Caki2 (cell line): ENCODE measurements around the gene ASCC1. TPM values are rescaled to one million over a fixed set of nuclear protein-coding genes. Genes with fewer than 3 reads are reported as not detected.

Source experiments
- DNase-seq: peaks from one replicate; pipeline ENCODE4 v3.0.0-alpha.2; 2015; ENCODE audit warnings: low read depth
- in situ Hi-C: cut with HindIII; loops from 2 replicates; pipeline ENCODE4 v1.10.0; 2016; ENCODE audit warnings: low sequenced_read_pairs, low pct_unique_long_range_greater_than_20kb, mixed read lengths
- total RNA-seq: library from RNA; depleted of rRNA; stranded (reverse); fragments of >200 nt; shearing (Covaris generic); gene quantifications from 2 replicates; pipeline ENCODE4 v1.2.3, GENCODE V29; 2014; ENCODE audit warnings: low replicate concordance; rRNA removed

Gene ASCC1
- total RNA-seq, 1 experiment from 2014 or later = 55.1 TPM

DNA sequence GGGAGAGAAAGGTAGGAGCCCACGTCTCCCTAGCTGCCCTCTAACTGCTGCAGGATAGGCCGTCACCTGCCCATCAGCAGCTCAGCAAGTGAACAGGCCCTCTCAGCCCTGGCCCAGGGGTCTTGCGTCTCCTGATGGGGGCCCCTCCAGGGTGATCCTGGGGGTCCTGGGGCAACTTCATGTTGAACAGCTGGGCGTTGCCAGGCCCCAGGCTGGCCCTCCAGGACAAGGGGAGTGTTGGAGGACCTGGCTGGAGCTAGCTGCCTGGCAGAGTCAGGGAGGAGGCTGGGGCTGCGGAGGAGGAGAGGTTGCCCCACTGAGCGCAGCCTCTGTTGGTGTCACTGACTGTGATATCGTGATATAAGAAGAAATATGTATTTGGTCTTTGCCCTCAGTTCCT lies 162.4 kb downstream of the ASCC1 start:
- in situ Hi-C loops = no loop called here
- DNase-seq = no peak

DNA sequence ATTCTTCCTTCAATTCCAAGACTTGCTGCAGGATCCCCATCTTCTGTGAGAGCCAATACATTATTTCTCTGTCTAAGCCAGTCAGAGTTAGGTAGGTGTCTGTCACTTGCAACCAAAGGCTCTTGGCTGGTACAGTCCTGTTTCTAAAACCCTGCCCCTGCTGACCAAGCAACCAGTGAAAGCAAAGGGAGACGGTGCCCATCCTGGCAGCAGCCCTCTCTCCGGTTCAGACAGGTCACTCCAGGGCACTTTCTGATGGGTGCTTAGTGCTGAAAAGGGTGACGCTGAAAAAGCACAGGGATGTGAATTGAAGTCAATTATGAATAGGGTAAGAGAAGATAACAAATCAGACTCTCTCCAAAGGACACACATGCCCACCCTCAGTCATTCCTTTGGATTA lies 165.2 kb downstream of the ASCC1 start:
- in situ Hi-C loops = no loop called here
- no peak for DNase-seq

DNA sequence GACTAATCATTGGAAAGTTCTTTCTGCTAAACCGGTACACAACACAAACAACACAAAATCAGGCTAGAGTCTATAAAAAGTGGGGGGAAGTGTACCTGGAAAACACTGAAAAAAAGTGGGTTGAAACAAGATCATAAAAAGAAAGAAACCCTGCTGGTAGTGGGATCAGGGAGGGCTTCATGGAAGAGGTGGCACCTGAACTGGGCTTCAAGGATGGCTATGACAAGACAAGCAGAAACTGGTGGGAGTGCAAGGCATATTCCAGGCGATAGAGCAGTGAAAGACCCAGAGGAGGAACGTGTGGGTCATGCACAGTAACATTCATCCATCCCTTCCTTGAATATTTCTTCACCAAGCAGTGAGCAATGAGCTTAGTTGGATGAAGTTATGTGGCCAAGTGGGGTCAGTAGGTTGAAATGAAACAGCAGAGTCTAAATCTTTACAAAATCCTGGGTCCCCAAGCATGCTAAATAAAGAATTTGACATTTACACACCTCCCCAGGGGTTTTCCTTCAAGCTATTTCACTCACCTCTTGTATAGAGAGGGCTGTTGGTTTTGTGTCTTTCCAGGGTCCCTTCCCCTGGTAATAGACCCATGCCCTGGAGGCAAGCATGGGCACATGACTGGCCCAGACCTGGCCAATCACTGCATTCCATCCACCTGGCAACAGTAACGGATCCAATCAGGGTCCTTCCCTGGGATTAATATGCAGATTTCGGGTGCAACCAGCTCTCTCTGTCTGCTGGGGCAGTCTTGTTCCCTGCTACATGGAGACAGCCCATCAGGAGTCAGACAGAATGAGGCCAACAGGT lies 165.9 kb downstream of the ASCC1 start:
- in situ Hi-C loops = no loop called here

DNA sequence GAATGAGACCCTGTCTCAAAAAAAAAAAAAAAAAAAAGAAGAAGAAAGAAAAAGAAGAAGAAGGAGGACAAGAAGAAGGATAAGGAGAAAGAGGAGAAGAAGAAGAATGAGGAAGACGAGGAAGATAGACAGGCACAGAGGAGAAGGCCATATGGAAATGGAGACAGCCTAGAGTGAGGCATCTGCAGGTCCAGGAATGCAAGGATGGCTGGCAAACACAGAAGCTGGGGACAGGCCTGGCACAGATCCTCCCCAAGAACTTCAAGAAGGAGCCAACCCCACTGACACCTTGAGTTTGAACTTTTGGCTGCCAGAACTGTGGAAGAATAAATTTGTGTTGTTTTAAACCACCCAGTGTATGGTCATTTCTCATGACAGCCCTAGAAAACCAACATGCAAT lies 166.6 kb downstream of the ASCC1 start:
- in situ Hi-C loops = no loop called here

More for the DNA sequence above, 165.9 kb downstream of the ASCC1 start:
- no peak for DNase-seq

DNA sequence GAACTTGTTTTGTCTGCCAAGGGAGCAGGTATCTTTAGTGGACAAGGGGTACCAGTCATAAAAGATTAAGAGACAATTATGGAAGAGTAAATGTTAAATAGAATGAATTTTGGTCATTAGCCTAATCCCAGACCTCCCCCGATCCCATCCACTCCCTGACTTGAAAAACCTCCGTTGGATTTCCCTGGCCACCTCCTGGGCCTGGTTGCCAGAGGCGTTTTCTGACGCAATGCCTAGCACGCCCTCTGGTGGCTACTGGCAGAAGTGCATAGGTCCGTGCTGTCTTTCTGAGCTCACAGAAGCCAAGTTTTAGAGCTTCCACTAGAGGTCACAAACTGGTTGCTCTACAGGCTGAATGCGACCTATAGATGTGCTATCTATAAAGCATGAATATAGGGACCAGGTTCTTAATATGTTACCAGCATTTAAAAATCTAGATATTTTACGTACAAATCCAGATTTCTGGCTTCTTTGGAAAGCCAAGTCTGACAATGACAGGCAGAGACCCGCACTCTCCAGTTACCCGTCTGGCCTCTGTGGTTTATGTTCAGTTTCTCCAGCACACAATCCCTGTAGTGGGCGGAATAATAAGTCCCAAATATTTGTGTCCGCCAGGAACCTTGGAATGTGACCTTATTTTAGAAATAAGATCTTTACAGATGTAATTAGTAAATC lies 167.5 kb downstream of the ASCC1 start:
- in situ Hi-C loops = no loop called here
- peak; percentile 85 for DNase-seq

More for the DNA sequence above, 166.6 kb downstream of the ASCC1 start:
- no peak for DNase-seq

Other genes with a start within 250 kb of the ASCC1 start
- 0.41 and 1.1 TPM in 2 replicates for gene SPOCK2, start 127.7 kb downstream of the ASCC1 start, total RNA-seq
- 279 and 280 TPM in 2 replicates for gene ANAPC16, start 264 bp downstream of the ASCC1 start, total RNA-seq
- gene DDIT4, start 57.6 kb upstream of the ASCC1 start, total RNA-seq = 408 and 445 TPM in 2 replicates
- 17.5 and 26.9 TPM in 2 replicates for gene DNAJB12, start 138.6 kb upstream of the ASCC1 start, total RNA-seq